Measurements from ENCODE around the gene SYNPO2.

The SYNPO2 gene

DNA sequence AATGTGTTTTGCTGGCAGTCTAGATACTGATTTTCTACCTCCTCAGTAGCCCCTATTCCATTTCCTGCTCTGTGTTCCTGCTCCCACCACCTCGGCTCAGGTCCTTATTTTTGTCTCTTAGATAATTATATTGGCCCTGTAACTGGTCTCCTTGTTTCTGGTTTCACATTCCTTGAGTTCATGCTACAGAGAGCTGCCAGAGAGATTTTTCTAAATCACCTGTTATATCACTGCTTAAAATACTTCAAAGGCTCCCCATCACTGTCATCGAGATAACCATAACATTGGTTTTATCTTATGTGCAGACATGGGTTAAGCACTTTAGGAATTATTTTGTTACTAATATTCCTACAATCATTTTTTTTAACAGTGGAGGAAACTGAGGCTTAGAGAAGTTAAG is 9.6 kb downstream of the SYNPO2 start:
- no peaks in the 10 kb centered on the region for H3F3A ChIP-seq (ENCODE audit: insufficient read depth)
- H3K36me3 ChIP-seq (ENCODE audit: low read length), result no peaks in the 10 kb centered on the region
- no peak overlapping the region for H3K4me2 ChIP-seq (ENCODE audit: low read depth, low read length, poor library complexity, severe bottlenecking)
- no peaks in the 10 kb centered on the region for H3K27me3 ChIP-seq (ENCODE audit: low read length)
- H3K27ac ChIP-seq (ENCODE audit: low read depth, low read length), result no peak overlapping the region
- TF ChIP-seq EZH2phosphoT487 (conservative IDR thresholded peaks at IDR 0.05; ENCODE audit: low read length), result no peak
- TF ChIP-seq, protein P1, sequence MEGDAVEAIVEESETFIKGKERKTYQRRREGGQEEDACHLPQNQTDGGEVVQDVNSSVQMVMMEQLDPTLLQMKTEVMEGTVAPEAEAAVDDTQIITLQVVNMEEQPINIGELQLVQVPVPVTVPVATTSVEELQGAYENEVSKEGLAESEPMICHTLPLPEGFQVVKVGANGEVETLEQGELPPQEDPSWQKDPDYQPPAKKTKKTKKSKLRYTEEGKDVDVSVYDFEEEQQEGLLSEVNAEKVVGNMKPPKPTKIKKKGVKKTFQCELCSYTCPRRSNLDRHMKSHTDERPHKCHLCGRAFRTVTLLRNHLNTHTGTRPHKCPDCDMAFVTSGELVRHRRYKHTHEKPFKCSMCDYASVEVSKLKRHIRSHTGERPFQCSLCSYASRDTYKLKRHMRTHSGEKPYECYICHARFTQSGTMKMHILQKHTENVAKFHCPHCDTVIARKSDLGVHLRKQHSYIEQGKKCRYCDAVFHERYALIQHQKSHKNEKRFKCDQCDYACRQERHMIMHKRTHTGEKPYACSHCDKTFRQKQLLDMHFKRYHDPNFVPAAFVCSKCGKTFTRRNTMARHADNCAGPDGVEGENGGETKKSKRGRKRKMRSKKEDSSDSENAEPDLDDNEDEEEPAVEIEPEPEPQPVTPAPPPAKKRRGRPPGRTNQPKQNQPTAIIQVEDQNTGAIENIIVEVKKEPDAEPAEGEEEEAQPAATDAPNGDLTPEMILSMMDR (IDR thresholded peaks at IDR 0.05; ENCODE audit: insufficient read depth, low read length, poor library complexity, severe bottlenecking), result no peak
- H3K79me2 ChIP-seq (ENCODE audit: insufficient read depth, low read length), result no peaks in the 10 kb centered on the region
- H3K4me3 ChIP-seq (ENCODE audit: insufficient read depth, low read length, poor library complexity, severe bottlenecking), result no peak overlapping the region
- H2AFZ ChIP-seq (ENCODE audit: low read depth, low read length, severe bottlenecking), result no peak overlapping the region
- H4K20me1 ChIP-seq (ENCODE audit: low read depth, low read length), result no peaks in the 10 kb centered on the region
- H3K9me2 ChIP-seq (replicated peaks; ENCODE audit: insufficient read depth, low read length), result no peaks in the 10 kb centered on the region
- no peaks in the 10 kb centered on the region for H3K9me3 ChIP-seq (ENCODE audit: insufficient read depth, low read length)
- H3K9ac ChIP-seq (ENCODE audit: low read length), result no peak overlapping the region

DNA sequence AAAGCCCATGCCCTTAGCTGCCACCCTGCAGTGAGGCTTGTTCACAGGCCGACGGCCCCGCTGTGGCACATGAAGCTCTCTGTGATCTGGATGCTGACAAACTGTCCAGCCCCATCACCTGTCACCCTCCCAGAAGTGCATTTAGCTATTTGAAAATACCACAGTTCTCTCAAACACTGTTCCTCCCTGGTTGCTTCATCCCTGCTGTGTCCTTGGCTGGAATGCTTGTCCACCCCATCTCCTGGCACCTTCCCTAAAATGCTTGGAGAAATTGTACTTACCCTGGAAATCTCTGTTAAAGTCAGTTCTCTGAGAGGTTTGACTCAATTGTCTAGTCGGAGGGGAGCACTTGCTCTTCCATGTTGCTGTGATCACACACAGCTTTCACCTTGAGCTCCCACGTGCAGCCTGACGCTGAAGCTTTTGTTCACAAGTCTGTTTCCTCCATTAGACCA is 10.1 kb downstream of the SYNPO2 start:
- H3K9ac ChIP-seq (ENCODE audit: low read length), result no peak overlapping the region
- no peaks in the 10 kb centered on the region for H3K36me3 ChIP-seq (ENCODE audit: low read length)
- H3K27me3 ChIP-seq (ENCODE audit: low read length), result no peaks in the 10 kb centered on the region
- TF ChIP-seq, protein P1 (IDR thresholded peaks at IDR 0.05; ENCODE audit: insufficient read depth, low read length, poor library complexity, severe bottlenecking), result no peak
- TF ChIP-seq EZH2phosphoT487 (conservative IDR thresholded peaks at IDR 0.05; ENCODE audit: low read length), result no peak
- H3K9me3 ChIP-seq (ENCODE audit: insufficient read depth, low read length), result no peaks in the 10 kb centered on the region
- no peaks in the 10 kb centered on the region for H3K9me2 ChIP-seq (replicated peaks; ENCODE audit: insufficient read depth, low read length)
- no peak overlapping the region for H2AFZ ChIP-seq (ENCODE audit: low read depth, low read length, severe bottlenecking)
- no peaks in the 10 kb centered on the region for H4K20me1 ChIP-seq (ENCODE audit: low read depth, low read length)
- no peak overlapping the region for H3K4me3 ChIP-seq (ENCODE audit: insufficient read depth, low read length, poor library complexity, severe bottlenecking)
- no peaks in the 10 kb centered on the region for H3K79me2 ChIP-seq (ENCODE audit: insufficient read depth, low read length)
- H3K27ac ChIP-seq (ENCODE audit: low read depth, low read length), result no peak overlapping the region
- H3K4me2 ChIP-seq (ENCODE audit: low read depth, low read length, poor library complexity, severe bottlenecking), result no peak overlapping the region
- H3F3A ChIP-seq (ENCODE audit: insufficient read depth), result no peaks in the 10 kb centered on the region

DNA sequence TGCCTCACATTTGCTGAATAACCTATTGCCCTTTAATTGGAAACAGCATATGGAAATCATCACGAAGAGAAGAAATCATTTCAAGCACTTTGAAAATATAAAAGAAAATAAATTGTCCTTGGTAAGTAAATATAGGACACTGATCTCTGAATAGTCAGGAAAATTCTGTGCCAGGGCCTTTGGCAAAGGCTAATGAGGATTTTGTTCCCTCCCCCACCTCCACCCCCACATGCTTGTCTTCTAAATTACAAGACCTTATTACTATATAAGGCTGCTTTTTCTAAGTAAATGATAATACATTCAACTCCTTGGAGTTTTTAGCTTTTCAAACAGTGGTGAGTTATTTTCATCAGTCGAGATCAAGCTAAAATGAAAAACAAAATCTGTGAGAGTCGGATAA is 15.8 kb downstream of the SYNPO2 start:
- TF ChIP-seq, protein P1 (IDR thresholded peaks at IDR 0.05; ENCODE audit: insufficient read depth, low read length, poor library complexity, severe bottlenecking), result no peak
- TF ChIP-seq EZH2phosphoT487 (conservative IDR thresholded peaks at IDR 0.05; ENCODE audit: low read length), result no peak
- Histone ChIP-seq H3K9ac (ENCODE audit: low read length) (no peak overlapping the region), H3F3A (ENCODE audit: insufficient read depth) (no peaks in the 10 kb centered on the region), H3K27ac (ENCODE audit: low read depth, low read length) (no peak overlapping the region), H3K9me3 (ENCODE audit: insufficient read depth, low read length) (no peaks in the 10 kb centered on the region), H3K4me3 (ENCODE audit: insufficient read depth, low read length, poor library complexity, severe bottlenecking) (no peak overlapping the region), H3K4me2 (ENCODE audit: low read depth, low read length, poor library complexity, severe bottlenecking) (no peak overlapping the region), H4K20me1 (ENCODE audit: low read depth, low read length) (no peaks in the 10 kb centered on the region), H3K36me3 (ENCODE audit: low read length) (no peaks in the 10 kb centered on the region), H3K79me2 (ENCODE audit: insufficient read depth, low read length) (no peaks in the 10 kb centered on the region), H3K27me3 (ENCODE audit: low read length) (no peaks in the 10 kb centered on the region), H3K9me2 (replicated peaks; ENCODE audit: insufficient read depth, low read length) (no peaks in the 10 kb centered on the region), H2AFZ (ENCODE audit: low read depth, low read length, severe bottlenecking) (no peak overlapping the region)
